Vagina (tissue), 2 donors: ENCODE data around the gene MSL2. TPM values are rescaled to one million over a fixed set of nuclear protein-coding genes. Genes with fewer than 3 reads are reported as not detected.

Experiments
- DNase-seq, 2 donors: peaks; one replicate each; pipeline ENCODE4 v3.0.0-alpha.2; 2017; ENCODE audit errors: extremely low spot score in 2 of 2
- H3K27ac ChIP-seq: fragments of 200-600 bp; sonication (generic); one replicate; pipeline ENCODE4 v1.5.1; 2019
- H3K27me3 ChIP-seq: fragments of 200-600 bp; sonication (generic); one replicate; pipeline ENCODE4 v1.5.1; 2019
- H3K36me3 ChIP-seq, 2 donors: fragments of 200-600 bp; sonication (generic); one replicate each; pipeline ENCODE4 v1.5.1; 2017 to 2019
- H3K4me1 ChIP-seq: fragments of 200-600 bp; sonication (generic); one replicate; pipeline ENCODE4 v1.5.1; 2019
- H3K4me3 ChIP-seq, 2 donors: fragments of 200-600 bp; sonication (generic); 1 replicate in 1 of 2; 2 replicates in 1 of 2; pipeline ENCODE4 v1.5.1; 2016 to 2019
- H3K9me3 ChIP-seq: fragments of 200-600 bp; sonication (generic); one replicate; pipeline ENCODE4 v1.5.1; 2019
- CTCF ChIP-seq, 3 experiments: fragments of 450-650 bp in 2 of 3; fragments of 200-600 bp in 1 of 3; sonication (generic) in 1 of 3; IDR thresholded peaks; one replicate each; pipeline ENCODE4 v1.5.1; 2017 to 2019; ENCODE audit warnings: antibody characterized with exemption in 3 of 3, mild to moderate bottlenecking in 2 of 3, moderate library complexity in 2 of 3
- POLR2A ChIP-seq, 2 donors: fragments of 450-650 bp; IDR thresholded peaks; one replicate each; pipeline ENCODE4 v1.6.1; 2017; ENCODE audit warnings: antibody characterized with exemption in 2 of 2, mild to moderate bottlenecking in 2 of 2, moderate library complexity in 2 of 2
- POLR2AphosphoS5 ChIP-seq, 2 donors: sonication (generic); formaldehyde crosslinking; IDR thresholded peaks; one replicate each; pipeline ENCODE4 v1.9.0; 2017; ENCODE audit warnings: antibody characterized with exemption in 2 of 2, mild to moderate bottlenecking in 2 of 2, low read depth in 1 of 2; ENCODE audit not compliant: insufficient read depth in 1 of 2
- intact Hi-C: fragments of 100-400 bp; cut with DNase I; formaldehyde crosslinking; loops from one replicate; pipeline ENCODE4 v1.15.1; 2023
- total RNA-seq: library from RNA; depleted of rRNA; stranded (reverse); fragments of >200 nt; gene quantifications from one replicate; pipeline ENCODE4 v1.2.3, GENCODE V29; 2016

Gene MSL2
- total RNA-seq, 1 donor from 2014 or later: 18.7 TPM

- TF ChIP-seq POLR2A (IDR thresholded peaks at IDR 0.05) (no peak), CTCF (IDR thresholded peaks at IDR 0.05) (no peak), POLR2AphosphoS5 (IDR thresholded peaks at IDR 0.05; ENCODE audit: insufficient read depth in 1 of 2, low read depth in 1 of 2) (no peak)
- Histone ChIP-seq H3K27ac (no peak overlapping the region), H3K9me3 (no peaks in the 10 kb centered on the region), H3K27me3 (no peaks in the 10 kb centered on the region), H3K4me3 (no peak overlapping the region), H3K4me1 (peaks cover 78% of the 10 kb centered on the region), H3K36me3 (no peaks in the 10 kb centered on the region)
- no peak for DNase-seq
- intact Hi-C loops: loop anchor here (10.0 kb wide), 1 partner anchor 225 kb away; the partner anchor contains the start of gene PPP2R3A
These were observed 6.1 kb downstream of the MSL2 start for GRCh38 chr3:136189859-136190617.

- TF ChIP-seq POLR2A (IDR thresholded peaks at IDR 0.05) (no peak), POLR2AphosphoS5 (IDR thresholded peaks at IDR 0.05; ENCODE audit: insufficient read depth in 1 of 2, low read depth in 1 of 2) (no peak), CTCF (IDR thresholded peaks at IDR 0.05) (no peak)
- no peaks in the 10 kb centered on the region for H3K36me3 ChIP-seq
- H3K4me1 ChIP-seq: peaks cover 88% of the 10 kb centered on the region
- no peak overlapping the region for H3K27ac ChIP-seq
- no peaks in the 10 kb centered on the region for H3K27me3 ChIP-seq
- H3K4me3 ChIP-seq: no peak overlapping the region
- no peak for DNase-seq
- intact Hi-C loops: no loop called here
- no peaks in the 10 kb centered on the region for H3K9me3 ChIP-seq
These were observed 7.1 kb downstream of the MSL2 start for GRCh38 chr3:136189043-136189442.

GRCh38 chr3:136187868-136188267, 8.3 kb downstream of the MSL2 start:
- Histone ChIP-seq H3K4me3 (no peak overlapping the region), H3K9me3 (no peaks in the 10 kb centered on the region), H3K27ac (no peak overlapping the region), H3K27me3 (no peaks in the 10 kb centered on the region), H3K36me3 (no peaks in the 10 kb centered on the region), H3K4me1 (peaks cover 94% of the 10 kb centered on the region)
- no peak for TF ChIP-seq POLR2AphosphoS5 (IDR thresholded peaks at IDR 0.05; ENCODE audit: insufficient read depth in 1 of 2, low read depth in 1 of 2)
- intact Hi-C loops: no loop called here
- no peak for DNase-seq

- Histone ChIP-seq H3K27me3 (no peaks in the 10 kb centered on the region), H3K4me3 (no peak overlapping the region), H3K27ac (no peak overlapping the region), H3K4me1 (peaks cover 94% of the 10 kb centered on the region), H3K9me3 (no peaks in the 10 kb centered on the region), H3K36me3 (no peaks in the 10 kb centered on the region)
- DNase-seq: no peak
- intact Hi-C loops: no loop called here
- no peak for TF ChIP-seq CTCF (IDR thresholded peaks at IDR 0.05)
- no peak for TF ChIP-seq POLR2A (IDR thresholded peaks at IDR 0.05)
- TF ChIP-seq POLR2AphosphoS5 (IDR thresholded peaks at IDR 0.05; ENCODE audit: insufficient read depth in 1 of 2, low read depth in 1 of 2): no peak
These were observed 9.3 kb downstream of the MSL2 start for GRCh38 chr3:136186846-136187245.

GRCh38 chr3:136186344-136186743, 9.8 kb downstream of the MSL2 start:
- H3K9me3 ChIP-seq: no peaks in the 10 kb centered on the region
- intact Hi-C loops: no loop called here
- no peaks in the 10 kb centered on the region for H3K27me3 ChIP-seq
- no peaks in the 10 kb centered on the region for H3K36me3 ChIP-seq
- no peak overlapping the region for H3K4me3 ChIP-seq
- H3K27ac ChIP-seq: no peak overlapping the region
- peaks cover 94% of the 10 kb centered on the region for H3K4me1 ChIP-seq
- TF ChIP-seq CTCF (IDR thresholded peaks at IDR 0.05): no peak
- no peak for TF ChIP-seq POLR2A (IDR thresholded peaks at IDR 0.05)
- TF ChIP-seq POLR2AphosphoS5 (IDR thresholded peaks at IDR 0.05; ENCODE audit: insufficient read depth in 1 of 2, low read depth in 1 of 2): peak in 1 of 2 donors; percentile 7
- no peak for DNase-seq
